CD4-positive, alpha-beta T cell treated with Interleukin-4 for 4 hours (primary cell): ENCODE results near the gene EPHX1.
"Not testable (repeated sequence)": the region's sequence is repeated elsewhere in the genome, so short reads cannot be mapped to it uniquely, and the experiment has no call there.

Experiments used
- DNase-seq: peaks from one replicate; pipeline ENCODE4 v3.0.0-alpha.2; 2020

Gene EPHX1

GRCh38 chr1:225777583-225778336 lies 32.2 kb upstream of the EPHX1 start, which contains the start of gene SRP9:
Gene SRP9, plus strand, starts transcription at chr1:225777826. Its CDS starts 115 bp downstream, at chr1:225777941.
- peak; percentile 99 for DNase-seq

GRCh38 chr1:225778337-225778669 lies 31.6 kb upstream of the EPHX1 start:
- DNase-seq = no peak

GRCh38 chr1:225779165-225779564 lies 30.8 kb upstream of the EPHX1 start:
- not testable (repeated sequence) for DNase-seq

GRCh38 chr1:225780134-225780533 lies 29.8 kb upstream of the EPHX1 start:
- DNase-seq = no peak

GRCh38 chr1:225780630-225781029 lies 29.3 kb upstream of the EPHX1 start:
- no peak for DNase-seq

- DNase-seq = not testable (repeated sequence)
Measured at GRCh38 chr1:225789142-225789541, 20.8 kb upstream of the EPHX1 start.

- no peak for DNase-seq
Measured at GRCh38 chr1:225794954-225795353, 15.0 kb upstream of the EPHX1 start.

GRCh38 chr1:225796097-225796496 lies 13.8 kb upstream of the EPHX1 start:
- not testable (repeated sequence) for DNase-seq

- DNase-seq = not testable (repeated sequence)
Measured at GRCh38 chr1:225801146-225801545, 8.8 kb upstream of the EPHX1 start.

GRCh38 chr1:225806249-225806648 lies 3.7 kb upstream of the EPHX1 start:
- no peak for DNase-seq

GRCh38 chr1:225806736-225807135 lies 3.2 kb upstream of the EPHX1 start:
- not testable (repeated sequence) for DNase-seq

- no peak for DNase-seq
Measured at GRCh38 chr1:225808136-225808535, 1.8 kb upstream of the EPHX1 start.

GRCh38 chr1:225810579-225811538 lies 935 bp downstream of the EPHX1 start:
- DNase-seq = not testable (repeated sequence)

- no peak for DNase-seq
Measured at GRCh38 chr1:225811622-225812487, 1.9 kb downstream of the EPHX1 start.

- DNase-seq = no peak
Measured at GRCh38 chr1:225812488-225813213, 2.7 kb downstream of the EPHX1 start.

GRCh38 chr1:225813214-225813964 lies 3.5 kb downstream of the EPHX1 start:
- no peak for DNase-seq

- DNase-seq = no peak
Measured at GRCh38 chr1:225814381-225814780, 4.5 kb downstream of the EPHX1 start.

- DNase-seq = not testable (repeated sequence)
Measured at GRCh38 chr1:225815090-225815489, 5.2 kb downstream of the EPHX1 start.

- DNase-seq = no peak
Measured at GRCh38 chr1:225815526-225816178, 5.7 kb downstream of the EPHX1 start.

GRCh38 chr1:225816643-225817538 lies 7.0 kb downstream of the EPHX1 start:
- DNase-seq = no peak
